Erythroblast (primary cell): ENCODE data around the gene NKD2.

Experiments
- GATA1 ChIP-seq: IDR thresholded peaks from 2 replicates; pipeline ENCODE4 v1.6.1; 2011; ENCODE audit warnings: low read depth, mild to moderate bottlenecking, control low read depth, low read length, moderate library complexity
- POLR2A ChIP-seq: IDR thresholded peaks from 2 replicates; pipeline ENCODE4 v1.6.1; 2011; ENCODE audit warnings: mild to moderate bottlenecking, low read length

- TF ChIP-seq POLR2A (no peak), GATA1 (no peak)
Measured at GRCh38 chr5:999724-1000123, 8.9 kb upstream of the NKD2 start.
